ENCODE data around the gene KIF7. TPM values are rescaled to one million over a fixed set of nuclear protein-coding genes. Genes with fewer than 3 reads are reported as not detected.

Gene KIF7
- polyA plus RNA-seq, 1 donor (not counting 4 experiments of a cell fraction or from before 2014, with no cell fraction given) = 0.54 TPM

- Histone ChIP-seq H3K9me1 (ENCODE audit: control insufficient read depth, extremely low read depth, insufficient read depth, low read length) (no peaks in the 10 kb centered on the region), H2AFZ (ENCODE audit: control insufficient read depth, low read length) (no peak within 1 kb of the TSS), H3K9me3 (ENCODE audit: control insufficient read depth, low read depth, low read length) (no peaks in the 10 kb centered on the region), H3K4me2 (ENCODE audit: control insufficient read depth, extremely low read depth, insufficient read depth, low read depth, low read length) (no peak within 1 kb of the TSS), H3K36me3 (ENCODE audit: control insufficient read depth in 2 of 2, extremely low read depth in 1 of 2, insufficient read depth in 2 of 2, low read length in 2 of 2) (no peaks in the 10 kb centered on the region), H3K9ac (ENCODE audit: control insufficient read depth, extremely low read depth, insufficient read depth, low read length) (no peak within 1 kb of the TSS), H3K27ac (ENCODE audit: control insufficient read depth, insufficient read depth, low read length) (no peak within 1 kb of the TSS), H3K4me3 (ENCODE audit: control insufficient read depth in 2 of 3, extremely low read depth in 1 of 3, insufficient read depth in 2 of 3, low read depth in 1 of 3, low read length in 3 of 3) (no peak within 1 kb of the TSS), H4K20me1 (ENCODE audit: control insufficient read depth, extremely low read depth, insufficient read depth, low read length) (no peaks in the 10 kb centered on the region), H3K27me3 (ENCODE audit: control insufficient read depth, extremely low read depth, insufficient read depth, low read length) (no peaks in the 10 kb centered on the region), H3K4me1 (ENCODE audit: control insufficient read depth, extremely low read depth, insufficient read depth, low read length) (no peaks in the 10 kb centered on the region), H3K79me2 (ENCODE audit: control insufficient read depth, insufficient read depth, low read length) (no peaks in the 10 kb centered on the region)
- dilution Hi-C loops (cut with MboI; ENCODE audit: extremely low pct_ligation_motif_present, low sequenced_read_pairs) = no loop called here
- no peak for FAIRE-seq
- DNase-seq (ENCODE audit: low read depth, low spot score) = no peak
- TF ChIP-seq CTCF (optimal IDR thresholded peaks at IDR 0.05 in 1 of 3, IDR thresholded peaks at IDR 0.05 in 1 of 3, conservative IDR thresholded peaks at IDR 0.05 in 1 of 3; ENCODE audit: extremely low read depth in 1 of 3, insufficient read depth in 2 of 3, low read length in 3 of 3) (no peak), EZH2 (IDR thresholded peaks at IDR 0.05; ENCODE audit: low read length) (no peak)
Observed at GRCh38 chr15:89679212-89679611, 23.9 kb upstream of the KIF7 start, which contains the start of gene PLIN1. TSS of gene PLIN1 (minus strand) at chr15:89679367. CDS start at chr15:89677489, 1,878 bp downstream.

GRCh38 chr15:89677381-89677780 is 22.1 kb upstream of the KIF7 start:
- Histone ChIP-seq H2AFZ (ENCODE audit: control insufficient read depth, low read length) (no peak overlapping the region), H3K36me3 (ENCODE audit: control insufficient read depth in 2 of 2, extremely low read depth in 1 of 2, insufficient read depth in 2 of 2, low read length in 2 of 2) (no peaks in the 10 kb centered on the region), H3K4me1 (ENCODE audit: control insufficient read depth, extremely low read depth, insufficient read depth, low read length) (no peaks in the 10 kb centered on the region), H3K9me3 (ENCODE audit: control insufficient read depth, low read depth, low read length) (no peaks in the 10 kb centered on the region), H3K4me2 (ENCODE audit: control insufficient read depth, extremely low read depth, insufficient read depth, low read depth, low read length) (no peak overlapping the region), H3K27me3 (ENCODE audit: control insufficient read depth, extremely low read depth, insufficient read depth, low read length) (no peaks in the 10 kb centered on the region), H3K9me1 (ENCODE audit: control insufficient read depth, extremely low read depth, insufficient read depth, low read length) (no peaks in the 10 kb centered on the region), H3K27ac (ENCODE audit: control insufficient read depth, insufficient read depth, low read length) (no peak overlapping the region), H3K9ac (ENCODE audit: control insufficient read depth, extremely low read depth, insufficient read depth, low read length) (no peak overlapping the region), H4K20me1 (ENCODE audit: control insufficient read depth, extremely low read depth, insufficient read depth, low read length) (no peaks in the 10 kb centered on the region), H3K79me2 (ENCODE audit: control insufficient read depth, insufficient read depth, low read length) (no peaks in the 10 kb centered on the region), H3K4me3 (ENCODE audit: control insufficient read depth in 2 of 3, extremely low read depth in 1 of 3, insufficient read depth in 2 of 3, low read depth in 1 of 3, low read length in 3 of 3) (no peak overlapping the region)
- dilution Hi-C loops (cut with MboI; ENCODE audit: extremely low pct_ligation_motif_present, low sequenced_read_pairs) = no loop called here
- DNase-seq (ENCODE audit: low read depth, low spot score) (no peak), FAIRE-seq (no peak)
- TF ChIP-seq EZH2 (IDR thresholded peaks at IDR 0.05; ENCODE audit: low read length) (no peak), CTCF (optimal IDR thresholded peaks at IDR 0.05 in 1 of 3, IDR thresholded peaks at IDR 0.05 in 1 of 3, conservative IDR thresholded peaks at IDR 0.05 in 1 of 3; ENCODE audit: extremely low read depth in 1 of 3, insufficient read depth in 2 of 3, low read length in 3 of 3) (no peak)

All from keratinocyte (primary cell).